Measurements from ENCODE around the gene ASTN2.
A peak's percentile ranks its signal among the peaks of the same experiment; 100 is the strongest.

Gene ASTN2

DNA sequence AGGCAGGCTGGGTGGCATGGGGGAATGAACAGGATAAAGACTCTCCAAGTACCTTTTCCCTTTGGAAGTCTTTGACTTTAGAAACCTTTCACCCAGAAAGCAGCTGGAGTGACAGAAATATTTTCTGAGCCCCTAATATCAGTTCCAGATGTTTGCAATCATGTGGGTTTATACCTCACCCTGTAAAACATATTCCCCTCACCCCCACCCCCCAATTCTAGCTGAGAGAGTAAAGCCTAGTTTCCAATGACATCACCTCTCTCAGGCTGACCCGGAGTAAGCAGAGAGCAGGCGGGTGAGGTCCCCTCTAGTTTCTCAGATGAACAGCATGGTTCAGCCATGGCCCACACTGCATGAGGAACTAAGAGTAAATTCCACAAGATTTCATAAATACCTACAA lies 810.6 kb downstream of the ASTN2 start:
- no peak for TF ChIP-seq CTCF (IDR thresholded peaks at IDR 0.05; ENCODE audit: low read depth, low read length, missing control alignments)
- DNase-seq (ENCODE audit: extremely low read depth, low read depth), result no peak
- no peak overlapping the region for H3K4me3 ChIP-seq (replicated peaks; ENCODE audit: low read depth, low read length)

GRCh38 chr9:116599342-116599884 lies 815.4 kb downstream of the ASTN2 start:
- DNase-seq (ENCODE audit: extremely low read depth, low read depth), result no peak
- TF ChIP-seq CTCF (IDR thresholded peaks at IDR 0.05; ENCODE audit: low read depth, low read length, missing control alignments), result peak; percentile 3
- no peak overlapping the region for H3K4me3 ChIP-seq (replicated peaks; ENCODE audit: low read depth, low read length)

GRCh38 chr9:116596646-116597045 lies 818.2 kb downstream of the ASTN2 start:
- no peak for TF ChIP-seq CTCF (IDR thresholded peaks at IDR 0.05; ENCODE audit: low read depth, low read length, missing control alignments)
- DNase-seq (ENCODE audit: extremely low read depth, low read depth), result no peak
- H3K4me3 ChIP-seq (replicated peaks; ENCODE audit: low read depth, low read length), result no peak overlapping the region

DNA sequence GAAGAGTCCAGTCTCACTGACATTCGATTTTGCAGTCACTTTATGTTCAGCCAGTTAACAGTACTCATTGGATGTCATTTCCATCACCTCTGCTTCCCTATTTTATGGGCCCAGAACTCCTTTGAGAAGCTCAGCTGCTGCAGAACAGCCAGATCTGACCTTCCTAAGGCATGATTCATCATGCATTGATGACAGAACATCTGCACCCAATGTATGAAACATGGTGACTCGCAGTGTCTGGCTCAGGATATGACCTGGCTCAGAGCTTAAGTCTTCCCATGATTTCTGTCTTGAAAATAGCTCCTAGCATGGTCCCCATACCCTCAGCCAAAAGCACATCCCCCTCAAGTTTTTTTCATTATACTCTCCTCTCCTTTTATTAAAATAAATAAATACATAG lies 820.3 kb downstream of the ASTN2 start:
- TF ChIP-seq CTCF (IDR thresholded peaks at IDR 0.05; ENCODE audit: low read depth, low read length, missing control alignments), result no peak
- peak; percentile 67 for DNase-seq (ENCODE audit: extremely low read depth, low read depth)

DNA sequence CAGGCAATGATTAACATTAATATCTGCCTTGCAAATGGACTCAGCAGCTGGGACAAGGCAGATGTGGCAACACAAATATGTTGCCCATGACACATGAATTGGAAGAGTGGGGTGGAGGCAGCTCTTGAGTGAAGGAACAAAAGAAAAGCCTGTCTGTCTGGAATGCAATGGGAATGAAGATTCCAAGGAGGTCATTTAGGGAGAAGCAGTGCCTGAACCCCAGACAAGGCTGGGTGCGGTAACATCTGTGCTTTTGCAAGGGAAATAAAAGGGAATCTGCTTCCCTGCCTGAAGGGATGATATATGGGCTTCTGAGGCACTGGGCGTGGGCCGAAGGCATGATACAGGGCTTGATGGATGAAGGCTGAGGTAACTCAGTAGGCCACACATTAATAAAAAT lies 821.9 kb downstream of the ASTN2 start:
- DNase-seq (ENCODE audit: extremely low read depth, low read depth), result no peak
- no peak overlapping the region for H3K4me3 ChIP-seq (replicated peaks; ENCODE audit: low read depth, low read length)
- TF ChIP-seq CTCF (IDR thresholded peaks at IDR 0.05; ENCODE audit: low read depth, low read length, missing control alignments), result no peak

More for the DNA sequence above, 820.3 kb downstream of the ASTN2 start:
- no peak overlapping the region for H3K4me3 ChIP-seq (replicated peaks; ENCODE audit: low read depth, low read length)

DNA sequence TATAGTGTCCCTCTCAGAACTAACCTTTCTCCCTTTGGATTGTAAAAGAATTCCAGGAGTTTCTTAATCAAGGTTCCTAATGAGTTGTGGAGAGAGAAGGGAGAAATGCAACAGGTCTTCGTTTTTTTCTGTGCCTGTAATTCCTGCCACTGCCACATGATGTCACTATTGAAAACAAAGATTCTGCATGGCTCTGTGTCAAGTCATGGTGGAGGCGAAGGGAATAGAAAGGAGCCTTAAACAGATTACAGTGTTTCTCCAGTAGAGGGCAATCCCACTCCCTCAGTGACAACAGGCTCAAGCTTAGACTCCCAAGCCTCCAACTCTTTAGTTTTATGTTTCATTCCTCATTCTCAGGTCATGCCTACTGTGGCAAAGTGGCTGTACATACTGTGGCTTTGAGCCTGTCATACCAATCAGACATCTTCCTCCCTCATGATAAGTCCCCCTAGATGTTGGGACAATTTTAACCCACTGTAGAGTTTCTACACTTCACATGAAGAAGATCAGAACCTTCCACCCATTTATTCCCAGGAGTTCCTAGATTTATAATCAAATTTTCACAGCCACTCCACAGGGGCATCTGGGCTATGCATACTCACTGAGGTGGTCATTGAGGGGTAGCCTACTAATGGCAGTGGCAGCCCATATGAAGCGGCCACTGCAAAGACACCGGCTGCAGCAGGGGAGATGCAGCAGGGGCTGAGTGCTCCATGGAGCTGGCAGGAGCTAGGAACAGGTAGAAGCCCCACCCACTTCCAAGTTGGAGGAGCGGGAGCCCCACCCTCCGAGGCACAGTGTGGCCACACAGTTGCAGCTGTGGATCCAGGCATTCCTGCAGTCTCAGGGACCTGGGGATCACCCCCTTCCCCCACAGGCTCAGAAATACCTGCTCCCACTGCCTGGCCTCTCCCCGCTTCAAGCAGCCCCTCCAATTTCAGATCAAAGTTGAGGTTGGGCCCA lies 825.2 kb downstream of the ASTN2 start:
- peak; percentile 87 for TF ChIP-seq CTCF (IDR thresholded peaks at IDR 0.05; ENCODE audit: low read depth, low read length, missing control alignments)
- peak; percentile 70 for DNase-seq (ENCODE audit: extremely low read depth, low read depth)
- no peak overlapping the region for H3K4me3 ChIP-seq (replicated peaks; ENCODE audit: low read depth, low read length)

All from HFF-Myc (cell line).